Pancreas (tissue), 10 donors: Measurements from ENCODE around the gene TP53INP2. TPM values are rescaled to one million over a fixed set of nuclear protein-coding genes. Genes with fewer than 3 reads are reported as not detected.

Experiments used
- ATAC-seq, 4 donors: fragments of 200-7000 bp; cut with Tn5 transposase; one replicate each; pipeline versions ENCODE4 v1.8.0 to v1.9.1; 2020; ENCODE audit warnings: mild to moderate bottlenecking in 4 of 4, moderate library complexity in 4 of 4
- DNase-seq, 6 donors: peaks; one replicate each; pipeline ENCODE4 v3.0.0-alpha.2; 2020
- FAIRE-seq: peaks from 2 replicates; lab custom pipeline; 2012; peaks lifted over from hg19 to GRCh38; lab: Jason Lieb, UNC
- H3K27ac ChIP-seq, 4 donors: fragments of 200-600 bp; sonication (generic); 1 replicate in 3 of 4; 2 replicates in 1 of 4; pipeline versions ENCODE4 v1.5.0 to v1.8.0; 2020
- H3K27me3 ChIP-seq, 4 donors: fragments of 200-600 bp; one replicate each; pipeline ENCODE4 v1.8.0; 2021
- H3K36me3 ChIP-seq, 3 donors: fragments of 200-600 bp; sonication (generic) in 1 of 3; one replicate each; pipeline versions ENCODE4 v1.5.0 to v1.8.0; 2020 to 2021
- H3K4me1 ChIP-seq, 3 donors: fragments of 200-600 bp; one replicate each; pipeline ENCODE4 v1.8.0; 2021
- H3K4me3 ChIP-seq, 4 donors: fragments of 200-600 bp; sonication (generic) in 2 of 4; one replicate each; pipeline versions ENCODE4 v1.5.0 to v1.8.0; 2020 to 2021
- H3K9me3 ChIP-seq, 4 donors: fragments of 200-600 bp; one replicate each; pipeline ENCODE4 v1.8.0; 2021
- WGBS, 2 donors: extraction: QIAGEN DNeasy Blood & Tissue Kit; methylation state at CpG; one replicate each; pipeline ENCODE4 v1.1.7; 2013; 5-methylcytosine and 5-hydroxymethylcytosine counted together
- intact Hi-C, 3 donors: fragments of 100-400 bp; cut with DNase I; formaldehyde crosslinking; loops; one replicate each; pipeline versions ENCODE4 v1.11.1 to v1.14.2; 2022
- polyA plus RNA-seq, 2 donors: library from polyadenylated mRNA; stranded (reverse); fragments of 200-250 nt; gene quantifications; one replicate each; pipeline ENCODE4 v1.2.3, GENCODE V29; 2013
- total RNA-seq, 6 donors: library from RNA; stranded (reverse); fragmentation: NEBNext Ultra II Directional in 4 of 6; extraction: Animal tissue kit (Norgen Biotek cat#: 25700) in 4 of 6; gene quantifications; one replicate each; pipeline versions ENCODE4 v1.2.1 to v1.2.4, GENCODE V29; 2021 to 2023
- TF ChIP-seq, protein P1 (sequence below), 4 donors: fragments of 200-600 bp; sonication (generic) in 3 of 4; IDR thresholded peaks; one replicate each; pipeline versions ENCODE4 v1.5.0 to v1.8.0; 2021; ENCODE audit warnings: antibody characterized with exemption in 4 of 4
- donor health status: healthy with polysubstance abuse.
- donor health status: DM: no; HTN: no; CAD: no; lungs with moderate emphysema.
- donor health status: DM: no; HTN: no; CAD: no.
- donor health status: control.
- donor health status: control.
- donor health status: Bipolar disorder and iron deficiency.
- donor health status: DM: yes; HTN: yes; CAD: no.
- donor health status: DM: no; HTN: no; CAD: no.
- donor health status: DM: no; HTN: no; CAD: no.
- donor health status: DM: yes; HTN: yes; CAD: no.

TP53INP2 gene
- total and polyA plus RNA-seq, 8 donors, result 3.8 to 7.9 (median 4.8) TPM

DNA sequence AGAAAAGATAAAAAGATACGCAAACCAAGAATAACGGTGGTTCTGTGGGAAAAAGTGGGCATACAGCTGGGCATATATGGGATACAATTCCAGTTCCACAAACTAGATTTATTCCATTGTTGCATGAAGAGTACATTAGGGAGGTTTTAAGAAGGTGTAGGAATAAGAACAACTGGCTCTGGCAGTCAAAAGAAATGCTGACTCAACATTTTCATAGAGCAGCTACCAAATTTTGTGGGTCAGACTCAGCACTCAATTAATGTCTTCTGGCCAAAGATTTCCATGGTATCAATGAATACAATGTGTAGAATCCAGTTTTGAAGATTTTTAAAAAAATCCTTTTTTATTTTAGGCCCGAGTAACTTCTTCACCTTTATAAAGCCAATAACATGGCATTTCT lies 40.2 kb downstream of the TP53INP2 start:
- DNase-seq, result no peak
- no peaks in the 10 kb centered on the region for H3K4me1 ChIP-seq
- H3K4me3 ChIP-seq, result no peak overlapping the region
- H3K9me3 ChIP-seq, result no peaks in the 10 kb centered on the region
- WGBS, 2 donors, result 91 to 93% methylated on average over 3 of the region's 3 CpGs
- peaks cover 0 to 37% (median 0%) of the 10 kb centered on the region in 3 donors for H3K36me3 ChIP-seq
- H3K27me3 ChIP-seq, result no peaks in the 10 kb centered on the region
- no peak overlapping the region for H3K27ac ChIP-seq
- ATAC-seq, result no peak
- TF ChIP-seq, protein P1, sequence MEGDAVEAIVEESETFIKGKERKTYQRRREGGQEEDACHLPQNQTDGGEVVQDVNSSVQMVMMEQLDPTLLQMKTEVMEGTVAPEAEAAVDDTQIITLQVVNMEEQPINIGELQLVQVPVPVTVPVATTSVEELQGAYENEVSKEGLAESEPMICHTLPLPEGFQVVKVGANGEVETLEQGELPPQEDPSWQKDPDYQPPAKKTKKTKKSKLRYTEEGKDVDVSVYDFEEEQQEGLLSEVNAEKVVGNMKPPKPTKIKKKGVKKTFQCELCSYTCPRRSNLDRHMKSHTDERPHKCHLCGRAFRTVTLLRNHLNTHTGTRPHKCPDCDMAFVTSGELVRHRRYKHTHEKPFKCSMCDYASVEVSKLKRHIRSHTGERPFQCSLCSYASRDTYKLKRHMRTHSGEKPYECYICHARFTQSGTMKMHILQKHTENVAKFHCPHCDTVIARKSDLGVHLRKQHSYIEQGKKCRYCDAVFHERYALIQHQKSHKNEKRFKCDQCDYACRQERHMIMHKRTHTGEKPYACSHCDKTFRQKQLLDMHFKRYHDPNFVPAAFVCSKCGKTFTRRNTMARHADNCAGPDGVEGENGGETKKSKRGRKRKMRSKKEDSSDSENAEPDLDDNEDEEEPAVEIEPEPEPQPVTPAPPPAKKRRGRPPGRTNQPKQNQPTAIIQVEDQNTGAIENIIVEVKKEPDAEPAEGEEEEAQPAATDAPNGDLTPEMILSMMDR (IDR thresholded peaks at IDR 0.05), result no peak
- intact Hi-C loops, result no loop called here
- no peak for FAIRE-seq

DNA sequence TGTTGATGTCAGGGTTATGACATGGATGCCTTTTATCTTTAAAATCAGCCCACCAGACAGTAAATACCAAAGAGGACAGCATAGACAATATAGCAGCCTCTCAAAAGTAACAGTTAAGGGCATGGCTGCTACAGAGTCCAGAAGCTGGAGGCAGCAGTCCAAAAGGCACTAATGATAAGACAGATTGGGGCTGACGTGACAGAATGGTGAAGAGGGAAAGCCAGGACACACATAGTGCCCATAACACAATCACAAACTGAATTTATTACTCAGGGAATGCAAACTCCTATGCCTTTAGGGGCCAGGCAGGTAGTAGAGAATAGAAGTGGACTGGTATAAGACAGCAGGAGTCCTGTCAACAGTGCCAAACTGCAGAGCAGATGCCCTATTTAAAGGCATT lies 40.7 kb downstream of the TP53INP2 start:
- no peak for FAIRE-seq
- no peak for DNase-seq
- TF ChIP-seq, protein P1 (IDR thresholded peaks at IDR 0.05), result no peak
- H3K4me3 ChIP-seq, result no peak overlapping the region
- H3K9me3 ChIP-seq, result no peaks in the 10 kb centered on the region
- no peaks in the 10 kb centered on the region for H3K27me3 ChIP-seq
- no peaks in the 10 kb centered on the region for H3K4me1 ChIP-seq
- WGBS, 2 donors, result 41 to 46% methylated on average over 1 of the region's 1 CpG
- ATAC-seq, result no peak
- no peak overlapping the region for H3K27ac ChIP-seq
- peaks cover 0 to 42% (median 0%) of the 10 kb centered on the region in 3 donors for H3K36me3 ChIP-seq
- intact Hi-C loops, result no loop called here

DNA sequence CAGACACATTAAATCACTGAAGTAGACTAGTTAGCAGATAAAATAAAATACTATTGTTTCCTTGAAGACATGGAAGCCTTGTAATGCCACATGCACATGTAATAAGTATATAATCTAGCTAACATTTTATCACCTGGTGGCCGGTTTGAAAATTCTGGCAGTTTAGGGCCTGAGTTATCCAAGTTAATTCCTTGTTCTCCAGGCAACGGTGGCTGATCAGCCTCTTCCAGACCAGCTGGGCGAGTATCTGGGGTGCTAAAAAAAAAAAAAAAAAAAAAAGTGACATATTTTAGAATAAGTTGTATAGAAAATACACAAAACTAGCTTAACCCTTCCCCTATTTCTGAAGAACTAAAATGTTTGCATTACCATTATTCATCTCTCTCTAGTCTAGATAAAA lies 42.5 kb downstream of the TP53INP2 start:
- DNase-seq, result no peak
- no peak overlapping the region for H3K27ac ChIP-seq
- no peak overlapping the region for H3K4me3 ChIP-seq
- WGBS, 2 donors, result 71 to 73% methylated on average over 3 of the region's 3 CpGs
- H3K36me3 ChIP-seq, result peaks cover 0 to 48% (median 3%) of the 10 kb centered on the region in 3 donors
- ATAC-seq, result no peak
- TF ChIP-seq, protein P1 (IDR thresholded peaks at IDR 0.05), result no peak
- FAIRE-seq, result no peak
- intact Hi-C loops, result no loop called here
- H3K4me1 ChIP-seq, result no peaks in the 10 kb centered on the region
- H3K27me3 ChIP-seq, result no peaks in the 10 kb centered on the region
- no peaks in the 10 kb centered on the region for H3K9me3 ChIP-seq

DNA sequence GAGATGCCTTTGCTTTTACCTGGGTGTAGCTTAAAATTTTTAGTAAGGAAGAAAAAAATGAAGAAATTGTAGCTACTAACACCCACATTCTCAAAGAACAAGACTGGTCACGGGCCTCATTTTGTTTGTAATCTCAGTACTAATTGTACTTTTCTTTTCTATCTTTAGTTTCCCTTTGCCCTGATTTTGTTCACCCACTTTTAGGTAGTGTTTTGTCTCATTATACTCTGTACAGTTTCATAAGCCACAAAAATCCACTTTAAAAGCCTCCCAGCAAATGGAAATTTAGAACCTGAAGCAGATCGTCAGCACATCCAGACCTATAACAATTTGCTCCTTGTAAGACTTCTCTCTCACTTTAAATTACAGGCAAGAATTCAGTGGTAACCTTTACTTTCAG lies 43.3 kb downstream of the TP53INP2 start:
- Histone ChIP-seq H3K36me3 (peaks cover 0 to 45% (median 3%) of the 10 kb centered on the region in 3 donors), H3K9me3 (no peaks in the 10 kb centered on the region), H3K4me3 (no peak overlapping the region), H3K4me1 (no peaks in the 10 kb centered on the region), H3K27ac (no peak overlapping the region), H3K27me3 (no peaks in the 10 kb centered on the region)
- intact Hi-C loops, result no loop called here
- no peak for FAIRE-seq
- ATAC-seq, result no peak
- TF ChIP-seq, protein P1 (IDR thresholded peaks at IDR 0.05), result no peak
- no peak for DNase-seq
- WGBS, 2 donors, result 88 to 97% methylated on average over 2 of the region's 2 CpGs

DNA sequence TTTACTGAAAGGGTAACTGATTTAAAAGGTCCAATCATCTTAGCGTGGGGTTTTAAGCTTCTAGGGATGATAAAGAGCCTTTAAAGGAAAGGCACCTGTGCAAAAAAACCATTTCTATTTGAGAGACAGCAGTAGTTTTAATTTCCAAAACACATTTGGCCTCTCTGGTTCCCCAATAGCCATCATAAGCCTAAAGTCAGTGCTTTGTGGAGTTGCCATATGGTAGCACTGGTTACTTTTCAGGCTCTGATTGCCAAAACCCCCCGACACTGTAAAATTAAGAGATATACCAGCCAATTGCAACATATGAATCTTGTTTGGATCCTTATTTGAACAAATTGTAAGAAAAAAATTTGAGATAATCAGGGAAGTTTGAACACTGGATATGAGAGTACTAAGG lies 44.6 kb downstream of the TP53INP2 start:
- Histone ChIP-seq H3K9me3 (no peaks in the 10 kb centered on the region), H3K4me1 (no peaks in the 10 kb centered on the region), H3K4me3 (no peak overlapping the region), H3K36me3 (peaks cover 0 to 36% (median 3%) of the 10 kb centered on the region in 3 donors), H3K27ac (no peak overlapping the region), H3K27me3 (no peaks in the 10 kb centered on the region)
- intact Hi-C loops, result no loop called here
- WGBS, 2 donors, result 92% methylated on average over 2 of the region's 2 CpGs
- no peak for ATAC-seq
- FAIRE-seq, result no peak
- TF ChIP-seq, protein P1 (IDR thresholded peaks at IDR 0.05), result no peak
- DNase-seq, result no peak
